ENCODE measurements around the gene AKNA. TPM values are rescaled to one million over a fixed set of nuclear protein-coding genes. Genes with fewer than 3 reads are reported as not detected.

The AKNA gene
- polyA plus RNA-seq, 1 of the 3 experiments (the other 2 are of a cell fraction) = 0.84 TPM

GRCh38 chr9:114389612-114390368, 2.0 kb upstream of the AKNA start (continued):
- TF ChIP-seq ZBTB33 (IDR thresholded peaks at IDR 0.05; ENCODE audit: borderline replicate concordance, low read depth) (no peak), TEAD4 (IDR thresholded peaks at IDR 0.05; ENCODE audit: borderline replicate concordance, insufficient read depth) (no peak), ELF1 (IDR thresholded peaks at IDR 0.05) (no peak), RXRA (IDR thresholded peaks at IDR 0.05; ENCODE audit: borderline replicate concordance, low read depth) (no peak)

- no peak overlapping the region for H3K9ac ChIP-seq
- no peaks in the 10 kb centered on the region for H3K9me3 ChIP-seq
- no peaks in the 10 kb centered on the region for H3K9me2 ChIP-seq
- no peak overlapping the region for H3K4me2 ChIP-seq
- no peak overlapping the region for H3K4me3 ChIP-seq (ENCODE audit: low read depth in 2 of 2, low read length in 1 of 2)
- ChIA-PET CTCF (interaction anchor here (2.7 kb wide), 1 partner anchor 17 kb away, joined by 12 read pairs; no protein-coding TSS in a partner anchor), POLR2A (no interaction called here)
- no peak for DNase-seq
- no peak overlapping the region for H2AFZ ChIP-seq (ENCODE audit: low read depth)
- no peaks in the 10 kb centered on the region for H3K27me3 ChIP-seq (ENCODE audit: insufficient read depth)
- no peak for TF ChIP-seq USF2 (IDR thresholded peaks at IDR 0.05; ENCODE audit: borderline replicate concordance, low read depth, low read length)
- no peak for TF ChIP-seq MAX (IDR thresholded peaks at IDR 0.05; ENCODE audit: low read depth)
- TF ChIP-seq TAF1 (IDR thresholded peaks at IDR 0.05; ENCODE audit: borderline replicate concordance, low read depth, low read length) = no peak
- no peak for TF ChIP-seq TCF12 (IDR thresholded peaks at IDR 0.05)
- TF ChIP-seq FOXM1 (IDR thresholded peaks at IDR 0.05; ENCODE audit: low read depth) = no peak
- H3K27ac ChIP-seq (ENCODE audit: low read depth in 2 of 2, low read length in 1 of 2) = no peak overlapping the region
- no peaks in the 10 kb centered on the region for H4K20me1 ChIP-seq (ENCODE audit: insufficient read depth)
- H3K79me2 ChIP-seq (ENCODE audit: insufficient read depth) = no peaks in the 10 kb centered on the region
- H3K4me1 ChIP-seq (ENCODE audit: control insufficient read depth in 1 of 2, insufficient read depth in 2 of 2, low read depth in 1 of 2, low read length in 1 of 2) = peaks cover 11 to 14% of the 10 kb centered on the region in 2 experiments; a peak in 3 of 4 replicates
- WGBS (ENCODE audit: low lambda C conversion rate) = 91% methylated on average over 8 of the region's 9 CpGs
- H3F3A ChIP-seq (replicated peaks; ENCODE audit: insufficient read depth) = peaks cover 7% of the 10 kb centered on the region
- H3K36me3 ChIP-seq (replicated peaks in 1 of 2; ENCODE audit: control insufficient read depth in 1 of 2, insufficient read depth in 2 of 2, low read length in 1 of 2) = no peaks in the 10 kb centered on the region
Measured at GRCh38 chr9:114388764-114389375, 1.1 kb upstream of the AKNA start.

DNA sequence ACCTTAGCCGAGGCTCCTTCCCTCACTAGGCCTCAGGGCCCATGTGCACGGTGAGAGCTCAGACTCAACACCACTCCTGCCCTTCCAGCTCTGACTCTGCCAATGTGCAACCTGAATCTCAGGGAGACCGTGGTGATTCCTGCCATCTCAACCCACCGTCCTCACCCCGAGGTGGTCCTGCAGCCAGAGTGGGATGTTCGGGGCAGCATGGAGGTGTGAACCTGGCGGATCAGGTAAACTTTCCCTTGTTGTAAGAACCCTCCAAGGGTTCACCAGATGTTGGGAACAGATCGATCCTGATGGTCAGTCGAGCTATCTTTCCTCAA, 538 bp upstream of the AKNA start:
- WGBS (ENCODE audit: low lambda C conversion rate) = 100% methylated on average over 4 of the region's 9 CpGs
- H3K4me3 ChIP-seq (ENCODE audit: low read depth in 2 of 2, low read length in 1 of 2) = no peak overlapping the region
- no peak overlapping the region for H3K4me2 ChIP-seq
- no peaks in the 10 kb centered on the region for H3K9me3 ChIP-seq
- TF ChIP-seq TAF1 (IDR thresholded peaks at IDR 0.05; ENCODE audit: borderline replicate concordance, low read depth, low read length) = no peak
- no peak for TF ChIP-seq SIN3A (IDR thresholded peaks at IDR 0.05; ENCODE audit: borderline replicate concordance, low read depth, low read length)
- TF ChIP-seq, protein P1, sequence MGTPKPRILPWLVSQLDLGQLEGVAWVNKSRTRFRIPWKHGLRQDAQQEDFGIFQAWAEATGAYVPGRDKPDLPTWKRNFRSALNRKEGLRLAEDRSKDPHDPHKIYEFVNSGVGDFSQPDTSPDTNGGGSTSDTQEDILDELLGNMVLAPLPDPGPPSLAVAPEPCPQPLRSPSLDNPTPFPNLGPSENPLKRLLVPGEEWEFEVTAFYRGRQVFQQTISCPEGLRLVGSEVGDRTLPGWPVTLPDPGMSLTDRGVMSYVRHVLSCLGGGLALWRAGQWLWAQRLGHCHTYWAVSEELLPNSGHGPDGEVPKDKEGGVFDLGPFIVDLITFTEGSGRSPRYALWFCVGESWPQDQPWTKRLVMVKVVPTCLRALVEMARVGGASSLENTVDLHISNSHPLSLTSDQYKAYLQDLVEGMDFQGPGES (IDR thresholded peaks at IDR 0.05; ENCODE audit: low read depth, low read length) = no peak
- no peak for TF ChIP-seq FOXM1 (IDR thresholded peaks at IDR 0.05; ENCODE audit: low read depth)
- no peak for TF ChIP-seq GATA2 (CRISPR knock-in tag; IDR thresholded peaks at IDR 0.05)
- no peaks in the 10 kb centered on the region for H4K20me1 ChIP-seq (ENCODE audit: insufficient read depth)
- H3K9ac ChIP-seq = no peak overlapping the region
- no peaks in the 10 kb centered on the region for H3K27me3 ChIP-seq (ENCODE audit: insufficient read depth)
- H3K36me3 ChIP-seq (replicated peaks in 1 of 2; ENCODE audit: control insufficient read depth in 1 of 2, insufficient read depth in 2 of 2, low read length in 1 of 2) = no peaks in the 10 kb centered on the region
- H3K4me1 ChIP-seq (ENCODE audit: control insufficient read depth in 1 of 2, insufficient read depth in 2 of 2, low read depth in 1 of 2, low read length in 1 of 2) = peaks cover 11 to 14% of the 10 kb centered on the region in 2 experiments; a peak in 3 of 4 replicates
- H3F3A ChIP-seq (replicated peaks; ENCODE audit: insufficient read depth) = peaks cover 4% of the 10 kb centered on the region
- no peaks in the 10 kb centered on the region for H3K9me2 ChIP-seq
- DNase-seq = no peak
- no peaks in the 10 kb centered on the region for H3K79me2 ChIP-seq (ENCODE audit: insufficient read depth)
- CTCF ChIA-PET = interaction anchor here (1.5 to 2.7 kb wide), 3 partner anchors 8 to 17 kb away, joined by 4 to 12 read pairs (median 4); no protein-coding TSS in a partner anchor
- no peak overlapping the region for H2AFZ ChIP-seq (ENCODE audit: low read depth)
- POLR2A ChIA-PET = no interaction called here
- no peak overlapping the region for H3K27ac ChIP-seq (ENCODE audit: low read depth in 2 of 2, low read length in 1 of 2)
